22Rv1 (cell line): ENCODE measurements around the gene RPUSD1.

Experiments used
- H3K27ac ChIP-seq: fragments of 450-650 bp; 2 replicates; pipeline ENCODE4 v1.5.1; 2017
- CTCF ChIP-seq: fragments of 450-650 bp; IDR thresholded peaks from 2 replicates; pipeline ENCODE4 v1.5.1; 2017; ENCODE audit warnings: mild to moderate bottlenecking
- ZFX ChIP-seq: fragments of 450-650 bp; IDR thresholded peaks from 2 replicates; pipeline ENCODE4 v1.6.1; 2017; ENCODE audit warnings: antibody characterized with exemption, borderline replicate concordance

The RPUSD1 gene

GRCh38 chr16:807347-808084 is 19.3 kb upstream of the RPUSD1 start:
- H3K27ac ChIP-seq: peak overlapping the region; percentile 87

DNA sequence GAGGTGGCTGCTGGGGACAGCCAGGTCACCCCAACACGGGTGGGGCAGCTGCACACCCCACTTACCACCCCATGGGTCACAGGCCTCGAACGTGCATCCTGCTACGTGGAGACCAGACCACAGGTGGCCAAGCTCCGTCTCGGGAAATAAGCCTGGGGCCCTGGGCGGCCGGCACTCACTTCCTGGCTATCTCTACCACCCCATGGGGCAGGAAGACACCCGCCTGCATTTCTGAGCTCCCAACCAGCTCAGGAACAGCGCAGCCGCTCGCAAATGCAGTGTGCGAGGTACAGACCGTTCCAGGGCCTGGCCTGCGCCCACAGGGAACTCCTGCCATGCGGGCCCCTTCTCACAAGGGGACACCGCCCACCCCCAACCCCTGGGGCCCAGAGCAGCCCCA is 17.3 kb upstream of the RPUSD1 start:
- TF ChIP-seq ZFX: no peak
- no peak for TF ChIP-seq CTCF
- H3K27ac ChIP-seq: no peak overlapping the region

More at GRCh38 chr16:807347-808084, 19.3 kb upstream of the RPUSD1 start:
- TF ChIP-seq CTCF (no peak), ZFX (no peak)

DNA sequence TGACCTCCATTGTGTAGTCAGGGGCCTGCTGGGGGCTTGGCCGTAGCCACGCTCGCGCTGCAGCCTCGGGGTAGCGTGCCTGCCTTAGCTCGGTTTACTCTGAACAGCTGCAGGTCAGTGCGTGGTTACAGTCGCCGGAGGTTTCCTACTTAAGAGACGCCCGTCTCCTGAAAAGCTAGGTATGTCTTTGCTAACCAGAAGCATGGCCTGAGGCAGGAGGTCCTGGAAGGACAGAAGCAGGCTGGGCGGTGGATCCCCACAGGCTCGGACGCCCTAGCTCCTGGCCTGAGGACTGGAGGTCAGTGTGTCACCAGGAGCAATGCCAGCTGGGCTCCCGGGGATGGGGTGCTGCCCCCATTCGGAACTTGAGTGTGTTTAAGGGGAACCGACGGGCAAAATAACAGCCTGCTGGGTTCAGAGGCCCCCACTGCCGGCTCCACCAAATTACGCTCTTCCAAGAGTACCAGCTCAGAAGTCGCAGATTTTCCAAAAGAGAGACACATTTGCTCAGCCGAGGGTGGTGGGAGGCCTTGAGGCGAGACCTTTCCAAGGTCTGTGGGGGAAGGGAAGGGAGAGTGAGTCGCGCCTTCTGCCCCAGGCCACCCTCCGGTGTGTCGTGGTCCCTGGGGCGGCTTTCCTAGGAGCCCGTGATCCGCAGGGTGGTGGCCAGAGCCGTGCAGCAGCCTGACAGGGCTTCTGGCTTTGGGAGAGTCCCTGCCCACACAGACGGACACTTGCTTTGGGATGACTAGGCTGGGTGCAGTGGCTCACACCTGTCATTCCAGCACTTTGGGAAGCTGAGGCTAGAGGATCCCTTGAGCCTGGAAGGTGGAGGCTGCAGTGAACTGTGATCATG is 16.2 kb upstream of the RPUSD1 start:
- no peak overlapping the region for H3K27ac ChIP-seq
- no peak for TF ChIP-seq CTCF
- TF ChIP-seq ZFX: no peak

- no peak overlapping the region for H3K27ac ChIP-seq
- TF ChIP-seq ZFX (no peak), CTCF (no peak)
Measured at GRCh38 chr16:803754-804080, 15.5 kb upstream of the RPUSD1 start.

- no peak for TF ChIP-seq ZFX
- no peak for TF ChIP-seq CTCF
- H3K27ac ChIP-seq: no peak overlapping the region
Measured at GRCh38 chr16:802914-803753, 15.0 kb upstream of the RPUSD1 start.

- H3K27ac ChIP-seq: no peak overlapping the region
- no peak for TF ChIP-seq ZFX
- TF ChIP-seq CTCF: no peak
Measured at GRCh38 chr16:802461-802860, 14.3 kb upstream of the RPUSD1 start.
